OCI-LY1 (cell line): ENCODE results near the gene TLE2.

Source experiments
- H2AFZ ChIP-seq: fragments of 200-600 bp; sonication (generic), shearing (Covaris generic); 2 replicates; pipeline ENCODE4 v1.6.0; 2014; ENCODE audit warnings: antibody characterized with exemption, mild to moderate bottlenecking, low read length
- H3F3A ChIP-seq: fragments of 200-600 bp; sonication (generic), shearing (Covaris generic); 2 replicates; pipeline ENCODE4 v1.6.0; 2014; ENCODE audit warnings: mild to moderate bottlenecking, antibody characterized with exemption, low read length, moderate library complexity; ENCODE audit not compliant: insufficient read depth
- H3K27ac ChIP-seq: fragments of 200-600 bp; sonication (generic); 2 replicates; pipeline ENCODE4 v1.5.1; 2014; ENCODE audit warnings: low read length, mixed run types, mild to moderate bottlenecking, low read depth; ENCODE audit not compliant: poor library complexity, severe bottlenecking
- H3K27me3 ChIP-seq: fragments of 200-600 bp; sonication (generic); 2 replicates; pipeline ENCODE4 v1.6.0; 2014; ENCODE audit warnings: antibody characterized with exemption, mild to moderate bottlenecking, low read length, moderate library complexity; ENCODE audit not compliant: insufficient read depth
- H3K36me3 ChIP-seq: fragments of 200-600 bp; sonication (generic); 2 replicates; pipeline ENCODE4 v1.6.1; 2014; ENCODE audit warnings: mild to moderate bottlenecking, antibody characterized with exemption, low read length, moderate library complexity, mixed read lengths; ENCODE audit not compliant: insufficient read depth
- H3K4me1 ChIP-seq: fragments of 200-600 bp; sonication (generic); 2 replicates; pipeline ENCODE4 v1.5.1; 2014; ENCODE audit warnings: mild to moderate bottlenecking, low read length, moderate library complexity; ENCODE audit not compliant: insufficient read depth, severe bottlenecking
- H3K4me2 ChIP-seq: fragments of 200-600 bp; sonication (generic), shearing (Covaris generic); 2 replicates; pipeline ENCODE4 v1.6.1; 2014; ENCODE audit warnings: low read length
- H3K4me3 ChIP-seq: fragments of 200-600 bp; sonication (generic); 2 replicates; pipeline ENCODE4 v1.5.1; 2014; ENCODE audit warnings: low read length, low read depth, mild to moderate bottlenecking, mixed read lengths; ENCODE audit not compliant: poor library complexity, severe bottlenecking
- H3K79me2 ChIP-seq: fragments of 200-600 bp; shearing (Covaris generic); 2 replicates; pipeline ENCODE4 v1.6.1; 2016; ENCODE audit warnings: mixed run types, low read length, mixed read lengths; ENCODE audit not compliant: insufficient read depth
- H3K9ac ChIP-seq: fragments of 200-600 bp; sonication (generic), shearing (Covaris generic); 2 replicates; pipeline ENCODE4 v1.6.1; 2014; ENCODE audit warnings: mild to moderate bottlenecking, low read length, mixed read lengths
- H3K9me2 ChIP-seq: fragments of 200-600 bp; sonication (generic), shearing (Covaris generic); 2 replicates; pipeline ENCODE4 v1.6.1; 2014; ENCODE audit warnings: low read depth, mild to moderate bottlenecking, low read length, mixed read lengths
- H3K9me3 ChIP-seq: fragments of 200-600 bp; shearing (Covaris generic); 2 replicates; pipeline ENCODE4 v1.6.1; 2014; ENCODE audit warnings: low read length, mixed read lengths
- H4K20me1 ChIP-seq: fragments of 200-600 bp; sonication (generic), shearing (Covaris generic); 2 replicates; pipeline ENCODE4 v1.6.0; 2016; ENCODE audit warnings: mild to moderate bottlenecking, low read length; ENCODE audit not compliant: insufficient read depth
- EZH2 ChIP-seq: fragments of 200-600 bp; sonication (generic), shearing (Covaris generic); IDR thresholded peaks from 2 replicates; pipeline ENCODE4 v1.8.0; 2017; ENCODE audit warnings: borderline replicate concordance, mixed run types, mild to moderate bottlenecking, antibody characterized with exemption, low read length, moderate library complexity, mixed read lengths
- TF ChIP-seq, protein P1 (sequence below): fragments of 200-600 bp; sonication (generic), shearing (Covaris generic); IDR thresholded peaks from 2 replicates; pipeline ENCODE4 v1.5.1; 2017; ENCODE audit warnings: mild to moderate bottlenecking, antibody characterized with exemption, low read length, moderate library complexity, mixed read lengths

TLE2 gene

GRCh38 chr19:3045885-3046697 lies 17.0 kb upstream of the TLE2 start:
- no peak overlapping the region for H3K4me2 ChIP-seq
- no peak overlapping the region for H3K9ac ChIP-seq
- no peaks in the 10 kb centered on the region for H3K9me3 ChIP-seq
- no peak overlapping the region for H2AFZ ChIP-seq
- H3K36me3 ChIP-seq, result no peaks in the 10 kb centered on the region
- H3K4me3 ChIP-seq, result no peak overlapping the region
- H4K20me1 ChIP-seq, result no peaks in the 10 kb centered on the region
- no peaks in the 10 kb centered on the region for H3K9me2 ChIP-seq
- H3F3A ChIP-seq, result no peaks in the 10 kb centered on the region
- no peaks in the 10 kb centered on the region for H3K4me1 ChIP-seq
- H3K79me2 ChIP-seq, result no peaks in the 10 kb centered on the region
- H3K27me3 ChIP-seq, result no peaks in the 10 kb centered on the region; the same call in 1 of the 2 replicates
- TF ChIP-seq EZH2, result no peak
- TF ChIP-seq, protein P1, sequence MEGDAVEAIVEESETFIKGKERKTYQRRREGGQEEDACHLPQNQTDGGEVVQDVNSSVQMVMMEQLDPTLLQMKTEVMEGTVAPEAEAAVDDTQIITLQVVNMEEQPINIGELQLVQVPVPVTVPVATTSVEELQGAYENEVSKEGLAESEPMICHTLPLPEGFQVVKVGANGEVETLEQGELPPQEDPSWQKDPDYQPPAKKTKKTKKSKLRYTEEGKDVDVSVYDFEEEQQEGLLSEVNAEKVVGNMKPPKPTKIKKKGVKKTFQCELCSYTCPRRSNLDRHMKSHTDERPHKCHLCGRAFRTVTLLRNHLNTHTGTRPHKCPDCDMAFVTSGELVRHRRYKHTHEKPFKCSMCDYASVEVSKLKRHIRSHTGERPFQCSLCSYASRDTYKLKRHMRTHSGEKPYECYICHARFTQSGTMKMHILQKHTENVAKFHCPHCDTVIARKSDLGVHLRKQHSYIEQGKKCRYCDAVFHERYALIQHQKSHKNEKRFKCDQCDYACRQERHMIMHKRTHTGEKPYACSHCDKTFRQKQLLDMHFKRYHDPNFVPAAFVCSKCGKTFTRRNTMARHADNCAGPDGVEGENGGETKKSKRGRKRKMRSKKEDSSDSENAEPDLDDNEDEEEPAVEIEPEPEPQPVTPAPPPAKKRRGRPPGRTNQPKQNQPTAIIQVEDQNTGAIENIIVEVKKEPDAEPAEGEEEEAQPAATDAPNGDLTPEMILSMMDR, result no peak
- no peak overlapping the region for H3K27ac ChIP-seq

DNA sequence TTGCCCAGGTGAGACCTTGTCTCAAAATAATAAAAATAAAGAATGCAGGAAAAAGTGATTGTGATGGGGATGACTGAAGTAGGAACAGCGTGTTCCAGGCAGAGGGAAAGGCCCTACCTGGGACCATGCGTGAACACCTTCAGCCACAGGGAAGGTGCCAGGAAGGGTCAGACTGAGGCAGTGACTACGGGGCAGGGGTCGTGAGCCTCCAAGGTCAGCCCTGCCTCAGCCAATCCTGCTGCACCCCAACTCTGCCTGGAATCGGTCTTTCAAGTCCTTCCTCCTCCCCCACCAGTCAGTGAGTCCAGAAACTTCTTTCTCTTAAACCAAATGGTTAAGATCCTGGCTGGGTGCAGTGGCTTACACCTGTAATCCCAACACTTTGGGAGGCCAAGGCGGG lies 16.1 kb upstream of the TLE2 start:
- no peaks in the 10 kb centered on the region for H3K9me3 ChIP-seq
- H3K4me3 ChIP-seq, result no peak overlapping the region
- H3K27ac ChIP-seq, result no peak overlapping the region
- no peaks in the 10 kb centered on the region for H3K4me1 ChIP-seq
- no peak overlapping the region for H3K4me2 ChIP-seq
- H3K9me2 ChIP-seq, result no peaks in the 10 kb centered on the region
- no peak overlapping the region for H2AFZ ChIP-seq
- TF ChIP-seq, protein P1, result no peak
- no peak for TF ChIP-seq EZH2
- H3K79me2 ChIP-seq, result no peaks in the 10 kb centered on the region
- H3K36me3 ChIP-seq, result no peaks in the 10 kb centered on the region
- peaks cover under 1% of the 10 kb centered on the region; the same call in 1 of the 2 replicates for H3K27me3 ChIP-seq
- H3F3A ChIP-seq, result no peaks in the 10 kb centered on the region
- H3K9ac ChIP-seq, result no peak overlapping the region
- no peaks in the 10 kb centered on the region for H4K20me1 ChIP-seq

GRCh38 chr19:3042621-3043267 lies 13.7 kb upstream of the TLE2 start:
- H3K9ac ChIP-seq, result no peak overlapping the region
- H3K4me1 ChIP-seq, result no peaks in the 10 kb centered on the region
- no peak overlapping the region for H3K4me3 ChIP-seq

More at GRCh38 chr19:3042621-3043267, 13.7 kb upstream of the TLE2 start:
- Histone ChIP-seq H3F3A (no peaks in the 10 kb centered on the region), H3K79me2 (no peaks in the 10 kb centered on the region), H3K36me3 (no peaks in the 10 kb centered on the region), H3K27ac (no peak overlapping the region), H2AFZ (no peak overlapping the region), H3K4me2 (no peak overlapping the region), H4K20me1 (no peaks in the 10 kb centered on the region), H3K9me3 (no peaks in the 10 kb centered on the region), H3K9me2 (no peaks in the 10 kb centered on the region), H3K27me3 (peaks cover 13% of the 10 kb centered on the region; the same call in 1 of the 2 replicates)
- TF ChIP-seq, protein P1, result no peak
- TF ChIP-seq EZH2, result no peak
